Liver (tissue), 9 donors: ENCODE data around the gene MBD6. TPM values are rescaled to one million over a fixed set of nuclear protein-coding genes. Genes with fewer than 3 reads are reported as not detected.
"Not testable (repeated sequence)": the region's sequence is repeated elsewhere in the genome, so short reads cannot be mapped to it uniquely, and the experiment has no call there.

Experiments
- DNase-seq: peaks from one replicate; pipeline ENCODE4 v3.0.0-alpha.2; 2017; ENCODE audit warnings: low spot score
- H3K27ac ChIP-seq, 2 donors: one replicate each; pipeline ENCODE4 v1.7.0; 2013; ENCODE audit warnings: inconsistent platforms in 2 of 2, low read length in 2 of 2, control low read depth in 1 of 2, low read depth in 1 of 2, mild to moderate bottlenecking in 1 of 2
- H3K27me3 ChIP-seq, 4 donors: one replicate each; pipeline versions ENCODE4 v1.6.1 to v1.7.0; 2013; ENCODE audit warnings: low read length in 3 of 4, inconsistent platforms in 1 of 4, mild to moderate bottlenecking in 1 of 4, moderate library complexity in 1 of 4; ENCODE audit not compliant: control insufficient read depth in 4 of 4, insufficient read depth in 4 of 4
- H3K36me3 ChIP-seq, 4 donors: one replicate each; pipeline versions ENCODE4 v1.6.1 to v1.7.0; 2013; ENCODE audit warnings: low read length in 3 of 4, mild to moderate bottlenecking in 3 of 4, low read depth in 1 of 4, moderate library complexity in 1 of 4; ENCODE audit not compliant: control insufficient read depth in 4 of 4, insufficient read depth in 3 of 4
- H3K4me1 ChIP-seq, 4 donors: one replicate each; pipeline versions ENCODE4 v1.6.1 to v1.7.0; 2013; ENCODE audit warnings: low read length in 3 of 4, mild to moderate bottlenecking in 3 of 4, moderate library complexity in 1 of 4; ENCODE audit not compliant: control insufficient read depth in 4 of 4, insufficient read depth in 4 of 4
- H3K4me3 ChIP-seq, 3 donors: one replicate each; pipeline versions ENCODE4 v1.6.1 to v1.7.0; 2013; ENCODE audit warnings: low read length in 3 of 3, control low read depth in 1 of 3, low read depth in 1 of 3, mild to moderate bottlenecking in 1 of 3
- H3K9ac ChIP-seq, 2 donors: one replicate each; pipeline ENCODE4 v1.7.0; 2013; ENCODE audit warnings: low read length in 2 of 2, mild to moderate bottlenecking in 2 of 2, moderate library complexity in 2 of 2, control low read depth in 1 of 2, low read depth in 1 of 2
- H3K9me3 ChIP-seq, 4 donors: one replicate each; pipeline versions ENCODE4 v1.6.1 to v1.7.0; 2013; ENCODE audit warnings: low read length in 3 of 4; ENCODE audit not compliant: control insufficient read depth in 4 of 4
- FOXA1 ChIP-seq: IDR thresholded peaks from 2 replicates; pipeline ENCODE4 v1.6.1; 2016; ENCODE audit warnings: antibody characterized with exemption
- FOXA2 ChIP-seq: IDR thresholded peaks from 2 replicates; pipeline ENCODE4 v1.6.1; 2016; ENCODE audit warnings: antibody characterized with exemption
- GABPA ChIP-seq, 2 donors: IDR thresholded peaks in 1 of 2; conservative IDR thresholded peaks in 1 of 2; 2 replicates each; pipeline ENCODE4 v1.6.1; 2016; ENCODE audit warnings: antibody characterized with exemption in 2 of 2, mild to moderate bottlenecking in 1 of 2, moderate library complexity in 1 of 2
- HNF4G ChIP-seq: IDR thresholded peaks from 2 replicates; pipeline ENCODE4 v1.6.1; 2016; ENCODE audit warnings: antibody characterized with exemption
- JUND ChIP-seq, 2 donors: IDR thresholded peaks; 2 replicates each; pipeline ENCODE4 v1.6.1; 2016; ENCODE audit warnings: antibody characterized with exemption in 2 of 2
- MAX ChIP-seq: IDR thresholded peaks from 2 replicates; pipeline ENCODE4 v1.6.1; 2016; ENCODE audit warnings: antibody characterized with exemption
- SP1 ChIP-seq: IDR thresholded peaks from 2 replicates; pipeline ENCODE4 v1.6.1; 2018; ENCODE audit warnings: antibody characterized with exemption, mild to moderate bottlenecking
- WGBS: extraction: QIAGEN DNeasy Blood & Tissue Kit; methylation state at CpG from one replicate; pipeline ENCODE4 v1.1.7; 2013; 5-methylcytosine and 5-hydroxymethylcytosine counted together
- polyA plus RNA-seq, 2 donors: library from polyadenylated mRNA; stranded (reverse) in 1 of 2; unstranded in 1 of 2; fragments of 200-250 nt in 1 of 2; fragments of >200 nt in 1 of 2; fragmentation: Nextera tagmentation in 1 of 2; extraction: Ambion mirVana in 1 of 2; gene quantifications; one replicate each; pipeline versions ENCODE4 v1.2.1 to v1.2.3, GENCODE V29; 2013 to 2015
- total RNA-seq, 2 donors: library from RNA; depleted of rRNA; stranded (reverse); fragments of >200 nt; gene quantifications; one replicate each; pipeline ENCODE4 v1.2.3, GENCODE V29; 2014
- TF ChIP-seq, protein P1 (sequence below): fragments of 150-350 bp; IDR thresholded peaks from 2 replicates; pipeline ENCODE4 v1.5.1; 2017; ENCODE audit warnings: improper control_type of control experiment, low read depth, low read length; ENCODE audit not compliant: missing input control
- TF ChIP-seq, protein P2 (sequence below): IDR thresholded peaks from 2 replicates; pipeline ENCODE4 v1.6.1; 2016; ENCODE audit warnings: antibody characterized with exemption, mild to moderate bottlenecking
- donor health status: healthy.
- donor health status: healthy.
- donor health status: healthy.
- donor health status: healthy.
- donor health status: healthy.

MBD6 gene
- total and polyA plus RNA-seq, 4 donors = 9.9 to 20.2 (median 14.9) TPM

- Histone ChIP-seq H3K9me3 (no peaks in the 10 kb centered on the region), H3K27me3 (peaks cover 0 to 3% (median 0%) of the 10 kb centered on the region in 4 donors), H3K36me3 (no peaks in the 10 kb centered on the region), H3K4me1 (no peaks in the 10 kb centered on the region), H3K9ac (no peak overlapping the region), H3K27ac (no peak overlapping the region), H3K4me3 (no peak overlapping the region)
- WGBS = 95% methylated on average over 2 of the region's 2 CpGs
- no peak for DNase-seq
- no peak for TF ChIP-seq FOXA2
- no peak for TF ChIP-seq GABPA (IDR thresholded peaks at IDR 0.05 in 1 of 2, conservative IDR thresholded peaks at IDR 0.05 in 1 of 2)
These were observed 37.9 kb downstream of the MBD6 start for GRCh38 chr12:57560516-57560915.

GRCh38 chr12:57561117-57561516 lies 38.5 kb downstream of the MBD6 start:
- not testable (repeated sequence) for H3K9me3 ChIP-seq, DNase-seq, H3K4me1 ChIP-seq, H3K27ac ChIP-seq, H3K4me3 ChIP-seq, H3K27me3 ChIP-seq, H3K9ac ChIP-seq, H3K36me3 ChIP-seq
- WGBS = 74% methylated on average over 1 of the region's 1 CpG

- H3K9me3 ChIP-seq = no peaks in the 10 kb centered on the region
- WGBS = 44% methylated on average over 4 of the region's 4 CpGs
- no peak for DNase-seq
- TF ChIP-seq, protein P1, sequence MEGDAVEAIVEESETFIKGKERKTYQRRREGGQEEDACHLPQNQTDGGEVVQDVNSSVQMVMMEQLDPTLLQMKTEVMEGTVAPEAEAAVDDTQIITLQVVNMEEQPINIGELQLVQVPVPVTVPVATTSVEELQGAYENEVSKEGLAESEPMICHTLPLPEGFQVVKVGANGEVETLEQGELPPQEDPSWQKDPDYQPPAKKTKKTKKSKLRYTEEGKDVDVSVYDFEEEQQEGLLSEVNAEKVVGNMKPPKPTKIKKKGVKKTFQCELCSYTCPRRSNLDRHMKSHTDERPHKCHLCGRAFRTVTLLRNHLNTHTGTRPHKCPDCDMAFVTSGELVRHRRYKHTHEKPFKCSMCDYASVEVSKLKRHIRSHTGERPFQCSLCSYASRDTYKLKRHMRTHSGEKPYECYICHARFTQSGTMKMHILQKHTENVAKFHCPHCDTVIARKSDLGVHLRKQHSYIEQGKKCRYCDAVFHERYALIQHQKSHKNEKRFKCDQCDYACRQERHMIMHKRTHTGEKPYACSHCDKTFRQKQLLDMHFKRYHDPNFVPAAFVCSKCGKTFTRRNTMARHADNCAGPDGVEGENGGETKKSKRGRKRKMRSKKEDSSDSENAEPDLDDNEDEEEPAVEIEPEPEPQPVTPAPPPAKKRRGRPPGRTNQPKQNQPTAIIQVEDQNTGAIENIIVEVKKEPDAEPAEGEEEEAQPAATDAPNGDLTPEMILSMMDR = no peak
- TF ChIP-seq HNF4G = no peak
- H3K36me3 ChIP-seq = no peaks in the 10 kb centered on the region
- peaks cover 0 to 3% (median 0%) of the 10 kb centered on the region in 4 donors for H3K27me3 ChIP-seq
- H3K9ac ChIP-seq = no peak overlapping the region
- H3K4me3 ChIP-seq = no peak overlapping the region
- H3K4me1 ChIP-seq = no peaks in the 10 kb centered on the region
- no peak overlapping the region for H3K27ac ChIP-seq
These were observed 40.7 kb downstream of the MBD6 start for GRCh38 chr12:57563358-57563757.

DNA sequence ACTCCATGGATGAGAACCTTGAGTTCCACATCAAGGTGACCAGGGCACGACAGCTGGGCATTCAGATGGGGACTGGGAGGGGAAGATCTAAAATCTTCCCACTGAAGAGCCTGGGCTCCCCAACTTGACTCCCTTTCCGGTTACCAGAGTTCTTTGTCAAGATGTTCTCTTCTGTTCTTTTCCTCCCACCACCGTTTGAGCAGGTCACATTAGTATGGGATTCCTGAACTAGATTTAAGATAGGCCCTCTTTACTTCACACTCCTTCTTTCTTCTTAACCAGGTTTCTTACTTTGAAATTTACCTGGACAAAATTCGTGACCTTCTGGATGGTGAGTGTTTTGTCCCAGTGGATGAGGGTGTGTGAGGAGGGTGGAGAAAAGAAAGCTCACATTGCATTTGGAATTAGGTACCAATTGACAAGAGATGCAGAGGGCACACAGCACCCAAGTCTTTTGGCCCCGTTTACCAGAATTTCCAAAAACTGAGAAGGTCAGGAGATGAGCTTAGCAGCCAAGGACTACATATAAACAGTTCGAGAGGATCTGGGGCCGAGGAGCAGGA lies 41.6 kb downstream of the MBD6 start:
- H3K9ac ChIP-seq = no peak overlapping the region
- no peak for TF ChIP-seq JUND (IDR thresholded peaks at IDR 0.05)
- TF ChIP-seq, protein P2, sequence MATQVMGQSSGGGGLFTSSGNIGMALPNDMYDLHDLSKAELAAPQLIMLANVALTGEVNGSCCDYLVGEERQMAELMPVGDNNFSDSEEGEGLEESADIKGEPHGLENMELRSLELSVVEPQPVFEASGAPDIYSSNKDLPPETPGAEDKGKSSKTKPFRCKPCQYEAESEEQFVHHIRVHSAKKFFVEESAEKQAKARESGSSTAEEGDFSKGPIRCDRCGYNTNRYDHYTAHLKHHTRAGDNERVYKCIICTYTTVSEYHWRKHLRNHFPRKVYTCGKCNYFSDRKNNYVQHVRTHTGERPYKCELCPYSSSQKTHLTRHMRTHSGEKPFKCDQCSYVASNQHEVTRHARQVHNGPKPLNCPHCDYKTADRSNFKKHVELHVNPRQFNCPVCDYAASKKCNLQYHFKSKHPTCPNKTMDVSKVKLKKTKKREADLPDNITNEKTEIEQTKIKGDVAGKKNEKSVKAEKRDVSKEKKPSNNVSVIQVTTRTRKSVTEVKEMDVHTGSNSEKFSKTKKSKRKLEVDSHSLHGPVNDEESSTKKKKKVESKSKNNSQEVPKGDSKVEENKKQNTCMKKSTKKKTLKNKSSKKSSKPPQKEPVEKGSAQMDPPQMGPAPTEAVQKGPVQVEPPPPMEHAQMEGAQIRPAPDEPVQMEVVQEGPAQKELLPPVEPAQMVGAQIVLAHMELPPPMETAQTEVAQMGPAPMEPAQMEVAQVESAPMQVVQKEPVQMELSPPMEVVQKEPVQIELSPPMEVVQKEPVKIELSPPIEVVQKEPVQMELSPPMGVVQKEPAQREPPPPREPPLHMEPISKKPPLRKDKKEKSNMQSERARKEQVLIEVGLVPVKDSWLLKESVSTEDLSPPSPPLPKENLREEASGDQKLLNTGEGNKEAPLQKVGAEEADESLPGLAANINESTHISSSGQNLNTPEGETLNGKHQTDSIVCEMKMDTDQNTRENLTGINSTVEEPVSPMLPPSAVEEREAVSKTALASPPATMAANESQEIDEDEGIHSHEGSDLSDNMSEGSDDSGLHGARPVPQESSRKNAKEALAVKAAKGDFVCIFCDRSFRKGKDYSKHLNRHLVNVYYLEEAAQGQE = no peak
- TF ChIP-seq MAX = no peak
- TF ChIP-seq SP1 = no peak
- TF ChIP-seq HNF4G = no peak
- no peak for TF ChIP-seq GABPA (IDR thresholded peaks at IDR 0.05 in 1 of 2, conservative IDR thresholded peaks at IDR 0.05 in 1 of 2)
- no peak for TF ChIP-seq FOXA1
- WGBS = 80% methylated on average over 7 of the region's 7 CpGs
- H3K4me3 ChIP-seq = no peak overlapping the region
- peaks cover 0 to 6% (median 0%) of the 10 kb centered on the region in 4 donors for H3K27me3 ChIP-seq
- no peaks in the 10 kb centered on the region for H3K36me3 ChIP-seq
- H3K27ac ChIP-seq = no peak overlapping the region
- no peaks in the 10 kb centered on the region for H3K4me1 ChIP-seq
- DNase-seq = no peak
- no peaks in the 10 kb centered on the region for H3K9me3 ChIP-seq
